ENCODE results near the gene ZBED2. TPM values are rescaled to one million over a fixed set of nuclear protein-coding genes. Genes with fewer than 3 reads are reported as not detected.

ZBED2 gene
- total RNA-seq, 4 donors from 2014 or later: not detected

DNA sequence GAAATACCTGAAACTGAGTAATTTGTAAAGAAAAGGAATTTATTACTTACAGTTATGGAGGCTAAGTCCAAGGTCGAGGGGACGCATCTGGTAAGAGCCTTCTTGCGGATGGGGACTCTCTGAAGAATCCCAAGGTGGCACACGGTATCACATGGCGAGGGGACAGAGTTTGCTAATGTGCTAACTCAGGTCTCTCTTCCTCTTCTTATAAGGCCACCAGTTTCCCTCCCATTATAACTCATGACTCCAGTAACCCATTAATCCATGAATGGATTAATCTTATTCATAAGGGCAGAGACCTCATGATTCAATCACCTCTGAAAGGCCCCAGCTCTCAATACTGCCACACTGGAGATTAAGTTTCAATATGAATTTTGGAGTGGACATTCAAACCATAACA is 15.7 kb downstream of the ZBED2 start:
- Histone ChIP-seq H3K36me3 (no peaks in the 10 kb centered on the region), H3K27me3 (no peaks in the 10 kb centered on the region), H3K4me3 (no peak overlapping the region), H3K4me1 (no peaks in the 10 kb centered on the region), H3K9me3 (no peaks in the 10 kb centered on the region), H3K27ac (no peak overlapping the region)
- intact Hi-C loops (cut with DNase I; ENCODE audit: low total_unique reads): no loop called here
- no peak for ATAC-seq
- in situ Hi-C loops (cut with MboI; ENCODE audit: low sequenced_read_pairs in 4 of 4): no loop called here
- no peak for DNase-seq
- no peak for TF ChIP-seq POLR2A (IDR thresholded peaks at IDR 0.05)
- TF ChIP-seq, protein P1, sequence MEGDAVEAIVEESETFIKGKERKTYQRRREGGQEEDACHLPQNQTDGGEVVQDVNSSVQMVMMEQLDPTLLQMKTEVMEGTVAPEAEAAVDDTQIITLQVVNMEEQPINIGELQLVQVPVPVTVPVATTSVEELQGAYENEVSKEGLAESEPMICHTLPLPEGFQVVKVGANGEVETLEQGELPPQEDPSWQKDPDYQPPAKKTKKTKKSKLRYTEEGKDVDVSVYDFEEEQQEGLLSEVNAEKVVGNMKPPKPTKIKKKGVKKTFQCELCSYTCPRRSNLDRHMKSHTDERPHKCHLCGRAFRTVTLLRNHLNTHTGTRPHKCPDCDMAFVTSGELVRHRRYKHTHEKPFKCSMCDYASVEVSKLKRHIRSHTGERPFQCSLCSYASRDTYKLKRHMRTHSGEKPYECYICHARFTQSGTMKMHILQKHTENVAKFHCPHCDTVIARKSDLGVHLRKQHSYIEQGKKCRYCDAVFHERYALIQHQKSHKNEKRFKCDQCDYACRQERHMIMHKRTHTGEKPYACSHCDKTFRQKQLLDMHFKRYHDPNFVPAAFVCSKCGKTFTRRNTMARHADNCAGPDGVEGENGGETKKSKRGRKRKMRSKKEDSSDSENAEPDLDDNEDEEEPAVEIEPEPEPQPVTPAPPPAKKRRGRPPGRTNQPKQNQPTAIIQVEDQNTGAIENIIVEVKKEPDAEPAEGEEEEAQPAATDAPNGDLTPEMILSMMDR (IDR thresholded peaks at IDR 0.05 in 4 of 5, conservative IDR thresholded peaks at IDR 0.05 in 1 of 5): no peak

DNA sequence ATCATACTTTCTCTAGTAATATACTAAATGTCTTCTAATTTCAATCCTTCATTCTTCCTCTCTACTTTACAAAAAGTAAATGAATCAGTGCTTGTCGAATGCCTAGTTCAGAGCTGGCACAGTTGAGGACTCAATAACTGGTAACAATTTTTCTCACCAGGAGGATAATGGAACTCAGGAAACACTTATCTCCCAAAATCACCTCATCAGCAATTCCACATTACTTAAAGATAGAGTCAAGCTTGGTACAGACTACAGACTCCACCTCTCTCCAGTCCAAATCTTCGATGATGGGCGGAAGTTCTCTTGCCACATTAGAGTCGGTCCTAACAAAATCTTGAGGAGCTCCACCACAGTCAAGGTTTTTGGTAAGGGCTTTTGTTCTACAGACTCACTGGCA is 16.3 kb downstream of the ZBED2 start:
- H3K27me3 ChIP-seq: no peaks in the 10 kb centered on the region
- DNase-seq: no peak
- no peak for ATAC-seq
- in situ Hi-C loops (cut with MboI; ENCODE audit: low sequenced_read_pairs in 4 of 4): no loop called here
- H3K9me3 ChIP-seq: no peaks in the 10 kb centered on the region
- H3K27ac ChIP-seq: no peak overlapping the region
- no peaks in the 10 kb centered on the region for H3K36me3 ChIP-seq
- H3K4me1 ChIP-seq: no peaks in the 10 kb centered on the region
- intact Hi-C loops (cut with DNase I; ENCODE audit: low total_unique reads): no loop called here
- H3K4me3 ChIP-seq: no peak overlapping the region
- no peak for TF ChIP-seq POLR2A (IDR thresholded peaks at IDR 0.05)

DNA sequence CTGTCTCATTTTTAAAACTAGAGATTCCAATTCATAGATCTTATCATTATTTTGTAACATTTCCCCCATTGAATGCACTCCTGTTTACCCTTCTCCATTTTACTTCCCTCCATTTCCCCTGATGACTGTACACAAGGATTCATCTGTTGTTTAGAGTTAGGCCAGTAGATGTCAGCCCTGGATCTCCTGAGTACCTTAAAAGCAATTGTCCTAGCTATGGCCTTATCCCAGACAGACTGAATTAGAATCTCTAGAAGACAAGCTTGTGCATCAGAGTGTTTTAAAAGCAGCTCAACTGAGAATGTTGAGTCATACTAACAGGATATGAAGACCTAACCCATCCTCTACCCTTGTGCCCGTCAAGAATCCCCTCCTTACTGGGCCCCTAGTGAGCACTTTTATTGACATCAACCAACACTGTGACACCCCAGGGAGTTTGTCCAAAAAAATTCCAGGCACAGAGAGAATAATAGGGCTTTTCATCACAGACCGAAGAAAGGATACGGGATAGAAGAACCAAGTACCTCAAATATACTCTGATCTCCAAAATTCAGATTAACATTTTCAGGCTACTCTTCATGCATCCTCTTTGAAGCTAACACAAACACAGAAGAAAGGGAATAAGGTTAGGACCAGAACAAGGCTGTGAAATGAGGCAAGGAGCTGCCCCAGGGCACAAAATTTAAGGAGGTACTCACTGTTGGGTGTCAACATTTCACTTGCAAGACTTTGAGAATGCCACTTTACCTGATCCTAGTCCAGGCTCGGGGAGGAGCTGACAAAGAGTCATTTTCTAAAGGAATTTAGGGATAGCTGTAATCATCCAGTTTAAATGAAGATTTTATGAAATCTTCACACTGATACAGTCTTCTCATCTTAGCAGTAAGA is 17.1 kb downstream of the ZBED2 start:
- in situ Hi-C loops (cut with MboI; ENCODE audit: low sequenced_read_pairs in 4 of 4) (no loop called here), intact Hi-C loops (cut with DNase I; ENCODE audit: low total_unique reads) (no loop called here)

DNA sequence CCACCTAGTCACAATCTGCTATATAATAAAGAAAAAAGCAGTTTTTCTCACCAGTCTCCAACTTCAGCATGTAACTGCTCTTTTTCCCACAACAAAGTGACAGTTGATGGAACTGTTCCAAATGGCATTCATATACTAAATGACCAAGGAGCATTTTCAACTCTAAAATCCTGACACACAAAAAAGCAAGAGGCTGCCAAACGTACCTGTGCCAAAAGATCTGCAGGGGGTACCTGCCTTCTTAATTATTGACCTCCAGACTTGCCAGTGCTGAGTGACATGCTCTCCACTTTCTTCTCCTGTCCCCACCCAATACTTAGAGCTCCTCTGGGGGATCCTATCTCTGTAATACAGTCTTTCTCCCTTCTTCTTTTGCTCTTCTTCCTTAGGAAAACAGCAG is 18.0 kb downstream of the ZBED2 start:
- Histone ChIP-seq H3K27ac (no peak overlapping the region), H3K4me1 (no peaks in the 10 kb centered on the region), H3K36me3 (no peaks in the 10 kb centered on the region), H3K27me3 (no peaks in the 10 kb centered on the region), H3K9me3 (no peaks in the 10 kb centered on the region), H3K4me3 (no peak overlapping the region)
- no peak for DNase-seq
- intact Hi-C loops (cut with DNase I; ENCODE audit: low total_unique reads) (no loop called here), in situ Hi-C loops (cut with MboI; ENCODE audit: low sequenced_read_pairs in 4 of 4) (no loop called here)
- ATAC-seq: no peak
- TF ChIP-seq POLR2A (IDR thresholded peaks at IDR 0.05): no peak
- TF ChIP-seq, protein P1 (IDR thresholded peaks at IDR 0.05 in 4 of 5, conservative IDR thresholded peaks at IDR 0.05 in 1 of 5): no peak

More for the DNA sequence above, 17.1 kb downstream of the ZBED2 start:
- H3K27me3 ChIP-seq: no peaks in the 10 kb centered on the region
- H3K27ac ChIP-seq: no peak overlapping the region
- H3K4me1 ChIP-seq: no peaks in the 10 kb centered on the region
- H3K9me3 ChIP-seq: no peaks in the 10 kb centered on the region
- no peak for TF ChIP-seq POLR2A (IDR thresholded peaks at IDR 0.05)
- TF ChIP-seq, protein P1 (IDR thresholded peaks at IDR 0.05 in 4 of 5, conservative IDR thresholded peaks at IDR 0.05 in 1 of 5): no peak
- no peaks in the 10 kb centered on the region for H3K36me3 ChIP-seq
- no peak overlapping the region for H3K4me3 ChIP-seq
- ATAC-seq (no peak), DNase-seq (no peak)

DNA sequence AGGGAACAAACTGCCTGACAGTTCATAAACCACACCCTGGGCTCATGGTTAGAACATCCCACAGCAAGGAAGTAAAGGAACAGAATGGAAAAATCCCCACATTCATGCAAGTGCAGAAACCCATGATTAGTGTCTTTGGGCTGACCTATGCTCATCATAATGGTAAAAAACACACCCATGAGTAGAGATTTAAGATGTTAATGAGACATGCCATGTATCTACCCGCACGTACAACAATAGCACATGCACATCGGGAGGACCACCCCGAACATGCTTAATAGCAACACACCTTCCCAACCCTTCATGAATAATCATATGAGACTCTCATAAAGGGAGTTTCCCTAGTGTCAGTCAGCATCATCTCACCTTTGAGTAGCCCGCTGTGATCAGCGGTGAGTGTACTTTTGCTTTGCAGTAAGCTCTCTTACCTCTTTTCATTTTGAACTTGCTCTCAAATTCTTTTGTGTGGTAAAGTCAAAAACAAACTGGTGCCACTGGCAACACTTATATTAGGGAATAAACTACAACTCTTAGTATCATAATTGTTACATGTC is 23.2 kb downstream of the ZBED2 start:
- no peak for TF ChIP-seq POLR2A (IDR thresholded peaks at IDR 0.05)
- TF ChIP-seq, protein P1 (IDR thresholded peaks at IDR 0.05 in 4 of 5, conservative IDR thresholded peaks at IDR 0.05 in 1 of 5): no peak
- H3K36me3 ChIP-seq: no peaks in the 10 kb centered on the region
- H3K27me3 ChIP-seq: no peaks in the 10 kb centered on the region
- H3K4me1 ChIP-seq: no peaks in the 10 kb centered on the region
- DNase-seq (no peak), ATAC-seq (no peak)
- H3K9me3 ChIP-seq: no peaks in the 10 kb centered on the region
- no peak overlapping the region for H3K27ac ChIP-seq
- no peak overlapping the region for H3K4me3 ChIP-seq
- in situ Hi-C loops (cut with MboI; ENCODE audit: low sequenced_read_pairs in 4 of 4) (no loop called here), intact Hi-C loops (cut with DNase I; ENCODE audit: low total_unique reads) (no loop called here)
